HG03571 (cell line): ENCODE measurements around the gene KRTAP12-3.
"Not testable (repeated sequence)": the region's sequence is repeated elsewhere in the genome, so short reads cannot be mapped to it uniquely, and the experiment has no call there.

ENCODE experiments used
- ATAC-seq: cut with Tn5 transposase; IDR thresholded peaks from one replicate; pipeline ENCODE4 v1.9.1; 2021; ENCODE audit not compliant: unreplicated experiment

KRTAP12-3 gene

GRCh38 chr21:44650265-44650972, 7.3 kb upstream of the KRTAP12-3 start:
- ATAC-seq, result no peak

GRCh38 chr21:44650973-44651675, 6.6 kb upstream of the KRTAP12-3 start:
- no peak for ATAC-seq

- no peak for ATAC-seq
These were observed 4.6 kb upstream of the KRTAP12-3 start for GRCh38 chr21:44653123-44653522.

- no peak for ATAC-seq
These were observed 3.8 kb upstream of the KRTAP12-3 start for GRCh38 chr21:44653656-44654575.

GRCh38 chr21:44654576-44655175, 3.1 kb upstream of the KRTAP12-3 start, which contains the start of gene KRTAP12-4:
Gene KRTAP12-4 (minus strand): TSS chr21:44654659. CDS start chr21:44654614, 45 bp downstream.
- ATAC-seq, result no peak

- ATAC-seq, result no peak
These were observed 864 bp upstream of the KRTAP12-3 start for GRCh38 chr21:44656868-44657267.

GRCh38 chr21:44658541-44658910, 794 bp downstream of the KRTAP12-3 start:
- no peak for ATAC-seq

GRCh38 chr21:44658913-44659595, 1.3 kb downstream of the KRTAP12-3 start:
- no peak for ATAC-seq

- ATAC-seq, result not testable (repeated sequence)
These were observed 3.8 kb downstream of the KRTAP12-3 start for GRCh38 chr21:44661567-44661966.

- no peak for ATAC-seq
These were observed 7.0 kb downstream of the KRTAP12-3 start for GRCh38 chr21:44664691-44665090.

- no peak for ATAC-seq
These were observed 8.9 kb downstream of the KRTAP12-3 start, which contains the start of gene KRTAP12-2 for GRCh38 chr21:44666401-44667320. Gene KRTAP12-2 (minus strand): TSS chr21:44666927. CDS start chr21:44666886, 41 bp downstream.

GRCh38 chr21:44667612-44668011, 9.9 kb downstream of the KRTAP12-3 start:
- no peak for ATAC-seq

GRCh38 chr21:44670642-44671432, 13.1 kb downstream of the KRTAP12-3 start:
- ATAC-seq, result no peak

GRCh38 chr21:44671911-44672310, 14.2 kb downstream of the KRTAP12-3 start:
- ATAC-seq, result no peak

GRCh38 chr21:44677881-44678280, 20.1 kb downstream of the KRTAP12-3 start:
- no peak for ATAC-seq

GRCh38 chr21:44681152-44681551, 23.4 kb downstream of the KRTAP12-3 start:
- no peak for ATAC-seq

- ATAC-seq, result no peak
These were observed 24.3 kb downstream of the KRTAP12-3 start, which contains the start of gene KRTAP12-1 for GRCh38 chr21:44681861-44682579. Gene KRTAP12-1 (minus strand): TSS chr21:44682163. CDS start chr21:44682123, 40 bp downstream.
